ENCODE measurements around the gene SLC15A3. TPM values are rescaled to one million over a fixed set of nuclear protein-coding genes. Genes with fewer than 3 reads are reported as not detected.

SLC15A3 gene
- total RNA-seq (1.0 TPM), polyA plus RNA-seq (under 1 TPM in 1 of 4 donors, not detected in 3; 0.43 TPM)

- peak in 1 of 3 donors; percentile 14 for DNase-seq
- H3K27ac ChIP-seq (ENCODE audit: insufficient read depth, low read length, poor library complexity, severe bottlenecking), result no peak within 1 kb of the TSS
- H3K36me3 ChIP-seq (ENCODE audit: control insufficient read depth, insufficient read depth, low read length), result no peaks in the 10 kb centered on the region
- peaks cover 12% of the 10 kb centered on the region for H3K4me1 ChIP-seq (ENCODE audit: control insufficient read depth, insufficient read depth, low read length, poor library complexity, severe bottlenecking)
- H3K9me3 Mint-ChIP-seq, result peaks cover 0 to 1% (median 0%) of the 10 kb centered on the region in 7 donors
- H3K9me3 ChIP-seq (ENCODE audit: control insufficient read depth in 2 of 2, low read length in 2 of 2), result no peaks in the 10 kb centered on the region
- H3K27me3 Mint-ChIP-seq, result peaks cover 41% of the 10 kb centered on the region
- H3K4me3 ChIP-seq (ENCODE audit: low read depth, low read length), result no peak within 1 kb of the TSS
- H3K36me3 Mint-ChIP-seq, result no peaks in the 10 kb centered on the region
- peak; percentile 63 to 66 for ATAC-seq (ENCODE audit: low read depth in 2 of 2)
- H3K4me1 Mint-ChIP-seq, result peaks cover 0 to 20% (median 4%) of the 10 kb centered on the region in 4 donors
- H3K27me3 ChIP-seq (ENCODE audit: control insufficient read depth, insufficient read depth, low read length), result peaks cover 5% of the 10 kb centered on the region
- H3K27ac Mint-ChIP-seq, result peak within 1 kb of the TSS in 2 of 3 donors; percentile 42 to 69
- peak within 1 kb of the TSS in 3 of 4 donors; percentile 35 to 80 (median 74) for H3K4me3 Mint-ChIP-seq
These were observed at the start of gene SLC15A3 for GRCh38 chr11:60951904-60952741. Gene SLC15A3 (minus strand): TSS chr11:60952176. CDS start chr11:60951551, 625 bp downstream.

GRCh38 chr11:61000426-61000825 lies 48.5 kb upstream of the SLC15A3 start:
- H3K36me3 ChIP-seq (ENCODE audit: control insufficient read depth, insufficient read depth, low read length), result peaks cover 27% of the 10 kb centered on the region
- H3K27ac ChIP-seq (ENCODE audit: insufficient read depth, low read length, poor library complexity, severe bottlenecking), result no peak overlapping the region
- H3K4me1 ChIP-seq (ENCODE audit: control insufficient read depth, insufficient read depth, low read length, poor library complexity, severe bottlenecking), result peaks cover 25% of the 10 kb centered on the region
- no peaks in the 10 kb centered on the region for H3K9me3 ChIP-seq (ENCODE audit: control insufficient read depth in 2 of 2, low read length in 2 of 2)
- H3K4me3 ChIP-seq (ENCODE audit: low read depth, low read length), result no peak overlapping the region
- peaks cover 31% of the 10 kb centered on the region for H3K36me3 Mint-ChIP-seq
- peak overlapping the region in 1 of 3 donors; percentile 40 for H3K27ac Mint-ChIP-seq
- H3K27me3 ChIP-seq (ENCODE audit: control insufficient read depth, insufficient read depth, low read length), result no peaks in the 10 kb centered on the region
- ATAC-seq (ENCODE audit: low read depth in 2 of 2) (no peak), DNase-seq (no peak)
- H3K4me3 Mint-ChIP-seq, result peak overlapping the region in 2 of 4 donors; percentile 43 to 52
- H3K27me3 Mint-ChIP-seq, result no peaks in the 10 kb centered on the region
- H3K4me1 Mint-ChIP-seq, result peaks cover 20 to 75% (median 46%) of the 10 kb centered on the region in 4 donors
- H3K9me3 Mint-ChIP-seq, result no peaks in the 10 kb centered on the region

GRCh38 chr11:60996381-60997138 lies 44.6 kb upstream of the SLC15A3 start:
- ATAC-seq (ENCODE audit: low read depth in 2 of 2) (no peak), DNase-seq (no peak)
- Histone ChIP-seq H3K9me3 (ENCODE audit: control insufficient read depth in 2 of 2, low read length in 2 of 2) (no peaks in the 10 kb centered on the region), H3K36me3 (ENCODE audit: control insufficient read depth, insufficient read depth, low read length) (peaks cover 49% of the 10 kb centered on the region), H3K27me3 (ENCODE audit: control insufficient read depth, insufficient read depth, low read length) (no peaks in the 10 kb centered on the region), H3K4me1 (ENCODE audit: control insufficient read depth, insufficient read depth, low read length, poor library complexity, severe bottlenecking) (peaks cover 22% of the 10 kb centered on the region), H3K4me3 (ENCODE audit: low read depth, low read length) (no peak overlapping the region), H3K27ac (ENCODE audit: insufficient read depth, low read length, poor library complexity, severe bottlenecking) (no peak overlapping the region)
- no peaks in the 10 kb centered on the region for H3K27me3 Mint-ChIP-seq
- peaks cover 20 to 68% (median 34%) of the 10 kb centered on the region in 4 donors for H3K4me1 Mint-ChIP-seq
- H3K36me3 Mint-ChIP-seq, result peaks cover 34% of the 10 kb centered on the region
- H3K4me3 Mint-ChIP-seq, result no peak overlapping the region
- no peak overlapping the region for H3K27ac Mint-ChIP-seq
- H3K9me3 Mint-ChIP-seq, result no peaks in the 10 kb centered on the region

- DNase-seq, result no peak
These were observed 43.8 kb upstream of the SLC15A3 start for GRCh38 chr11:60995798-60996197.

GRCh38 chr11:60994541-60995080 lies 42.6 kb upstream of the SLC15A3 start:
- Mint-ChIP-seq H3K9me3 (peaks cover 0 to 1% (median 0%) of the 10 kb centered on the region in 7 donors), H3K4me1 (peaks cover 20 to 72% (median 40%) of the 10 kb centered on the region in 4 donors), H3K4me3 (peak overlapping the region in 3 of 4 donors; percentile 30 to 59 (median 32)), H3K27ac (peak overlapping the region; percentile 48 to 94 (median 89)), H3K36me3 (peaks cover 37% of the 10 kb centered on the region), H3K27me3 (no peaks in the 10 kb centered on the region)
- Histone ChIP-seq H3K27me3 (ENCODE audit: control insufficient read depth, insufficient read depth, low read length) (no peaks in the 10 kb centered on the region), H3K27ac (ENCODE audit: insufficient read depth, low read length, poor library complexity, severe bottlenecking) (peak overlapping the region; percentile 58), H3K4me3 (ENCODE audit: low read depth, low read length) (peak overlapping the region; percentile 21), H3K36me3 (ENCODE audit: control insufficient read depth, insufficient read depth, low read length) (peaks cover 47% of the 10 kb centered on the region), H3K9me3 (ENCODE audit: control insufficient read depth in 2 of 2, low read length in 2 of 2) (no peaks in the 10 kb centered on the region), H3K4me1 (ENCODE audit: control insufficient read depth, insufficient read depth, low read length, poor library complexity, severe bottlenecking) (peaks cover 24% of the 10 kb centered on the region)
- ATAC-seq (ENCODE audit: low read depth in 2 of 2) (peak; percentile 39 to 40), DNase-seq (peak in 1 of 3 donors; percentile 31)

More at GRCh38 chr11:60995798-60996197, 43.8 kb upstream of the SLC15A3 start:
- no peaks in the 10 kb centered on the region for H3K27me3 ChIP-seq (ENCODE audit: control insufficient read depth, insufficient read depth, low read length)
- no peaks in the 10 kb centered on the region for H3K9me3 ChIP-seq (ENCODE audit: control insufficient read depth in 2 of 2, low read length in 2 of 2)
- Mint-ChIP-seq H3K27ac (peak overlapping the region in 2 of 3 donors; percentile 48 to 94), H3K4me1 (peaks cover 20 to 69% (median 36%) of the 10 kb centered on the region in 4 donors), H3K9me3 (no peaks in the 10 kb centered on the region), H3K36me3 (peaks cover 34% of the 10 kb centered on the region), H3K4me3 (no peak overlapping the region), H3K27me3 (no peaks in the 10 kb centered on the region)
- no peak overlapping the region for H3K27ac ChIP-seq (ENCODE audit: insufficient read depth, low read length, poor library complexity, severe bottlenecking)
- H3K4me1 ChIP-seq (ENCODE audit: control insufficient read depth, insufficient read depth, low read length, poor library complexity, severe bottlenecking), result peaks cover 22% of the 10 kb centered on the region
- ATAC-seq (ENCODE audit: low read depth in 2 of 2), result no peak
- no peak overlapping the region for H3K4me3 ChIP-seq (ENCODE audit: low read depth, low read length)
- H3K36me3 ChIP-seq (ENCODE audit: control insufficient read depth, insufficient read depth, low read length), result peaks cover 48% of the 10 kb centered on the region

- peaks cover 43% of the 10 kb centered on the region for H3K36me3 Mint-ChIP-seq
- peaks cover 33% of the 10 kb centered on the region for H3K4me1 ChIP-seq (ENCODE audit: control insufficient read depth, insufficient read depth, low read length, poor library complexity, severe bottlenecking)
These were observed 41.6 kb upstream of the SLC15A3 start for GRCh38 chr11:60993615-60994014.

GRCh38 chr11:60992842-60993409 lies 41.0 kb upstream of the SLC15A3 start:
- Histone ChIP-seq H3K4me1 (ENCODE audit: control insufficient read depth, insufficient read depth, low read length, poor library complexity, severe bottlenecking) (peaks cover 40% of the 10 kb centered on the region), H3K9me3 (ENCODE audit: control insufficient read depth in 2 of 2, low read length in 2 of 2) (no peaks in the 10 kb centered on the region), H3K27me3 (ENCODE audit: control insufficient read depth, insufficient read depth, low read length) (no peaks in the 10 kb centered on the region), H3K27ac (ENCODE audit: insufficient read depth, low read length, poor library complexity, severe bottlenecking) (peak overlapping the region; percentile 58), H3K4me3 (ENCODE audit: low read depth, low read length) (no peak overlapping the region), H3K36me3 (ENCODE audit: control insufficient read depth, insufficient read depth, low read length) (peaks cover 63% of the 10 kb centered on the region)
- DNase-seq (no peak), ATAC-seq (ENCODE audit: low read depth in 2 of 2) (no peak)
- H3K4me1 Mint-ChIP-seq, result peaks cover 10 to 77% (median 41%) of the 10 kb centered on the region in 4 donors
- peaks cover 42% of the 10 kb centered on the region for H3K36me3 Mint-ChIP-seq
- no peaks in the 10 kb centered on the region for H3K27me3 Mint-ChIP-seq
- H3K4me3 Mint-ChIP-seq, result peak overlapping the region in 2 of 4 donors; percentile 31 to 79
- H3K27ac Mint-ChIP-seq, result peak overlapping the region; percentile 89 to 94 (median 92)
- peaks cover 0 to 1% (median 0%) of the 10 kb centered on the region in 7 donors for H3K9me3 Mint-ChIP-seq

More at GRCh38 chr11:60993615-60994014, 41.6 kb upstream of the SLC15A3 start:
- Histone ChIP-seq H3K27me3 (ENCODE audit: control insufficient read depth, insufficient read depth, low read length) (no peaks in the 10 kb centered on the region), H3K4me3 (ENCODE audit: low read depth, low read length) (no peak overlapping the region), H3K27ac (ENCODE audit: insufficient read depth, low read length, poor library complexity, severe bottlenecking) (peak overlapping the region; percentile 58), H3K36me3 (ENCODE audit: control insufficient read depth, insufficient read depth, low read length) (peaks cover 57% of the 10 kb centered on the region), H3K9me3 (ENCODE audit: control insufficient read depth in 2 of 2, low read length in 2 of 2) (no peaks in the 10 kb centered on the region)
- peak overlapping the region in 3 of 4 donors; percentile 3 to 79 (median 64) for H3K4me3 Mint-ChIP-seq
- H3K27me3 Mint-ChIP-seq, result no peaks in the 10 kb centered on the region
- H3K4me1 Mint-ChIP-seq, result peaks cover 15 to 76% (median 42%) of the 10 kb centered on the region in 4 donors
- H3K27ac Mint-ChIP-seq, result peak overlapping the region; percentile 89 to 97 (median 94)
- no peak for DNase-seq
- peaks cover 0 to 1% (median 0%) of the 10 kb centered on the region in 7 donors for H3K9me3 Mint-ChIP-seq
- ATAC-seq (ENCODE audit: low read depth in 2 of 2), result no peak
